Uterus (tissue), 4 donors: ENCODE results near the gene TXNDC11. TPM values are rescaled to one million over a fixed set of nuclear protein-coding genes. Genes with fewer than 3 reads are reported as not detected.
A peak's percentile ranks its signal among the peaks of the same experiment; 100 is the strongest.

Source experiments
- DNase-seq, 2 donors: peaks; one replicate each; pipeline ENCODE4 v3.0.0-alpha.2; 2019 to 2020
- H3K27ac ChIP-seq, 2 donors: fragments of 200-600 bp; sonication (generic); 1 replicate in 1 of 2; 2 replicates in 1 of 2; pipeline ENCODE4 v1.5.1; 2016 to 2018
- H3K27me3 ChIP-seq, 2 donors: fragments of 200-600 bp; sonication (generic); one replicate each; pipeline ENCODE4 v1.5.1; 2018 to 2019; ENCODE audit warnings: control low read depth in 1 of 2
- H3K36me3 ChIP-seq, 2 donors: fragments of 200-600 bp; sonication (generic); one replicate each; pipeline ENCODE4 v1.5.1; 2019; ENCODE audit warnings: control low read depth in 1 of 2
- H3K4me1 ChIP-seq, 2 donors: fragments of 200-600 bp; sonication (generic); one replicate each; pipeline ENCODE4 v1.5.1; 2018 to 2019; ENCODE audit warnings: control low read depth in 1 of 2
- H3K4me3 ChIP-seq, 2 donors: fragments of 200-600 bp; sonication (generic); 1 replicate in 1 of 2; 2 replicates in 1 of 2; pipeline ENCODE4 v1.5.1; 2018 to 2019; ENCODE audit warnings: mild to moderate bottlenecking in 1 of 2
- H3K9me3 ChIP-seq, 2 donors: fragments of 200-600 bp; sonication (generic); one replicate each; pipeline ENCODE4 v1.5.1; 2019; ENCODE audit warnings: control low read depth in 1 of 2
- CTCF ChIP-seq, 4 experiments: fragments of 200-600 bp in 2 of 4; fragments of 450-650 bp in 2 of 4; sonication (generic) in 2 of 4; IDR thresholded peaks; one replicate each; pipeline ENCODE4 v1.5.1; 2016 to 2019; ENCODE audit warnings: antibody characterized with exemption in 4 of 4, mild to moderate bottlenecking in 2 of 4, moderate library complexity in 1 of 4
- POLR2A ChIP-seq, 2 donors: fragments of 450-650 bp; IDR thresholded peaks; one replicate each; pipeline ENCODE4 v1.6.1; 2016; ENCODE audit warnings: antibody characterized with exemption in 2 of 2, mild to moderate bottlenecking in 1 of 2, moderate library complexity in 1 of 2
- intact Hi-C: fragments of 100-400 bp; cut with DNase I; formaldehyde crosslinking; loops from one replicate; pipeline ENCODE4 v1.15.1; 2023; ENCODE audit warnings: low total_unique reads
- total RNA-seq, 4 donors: library from RNA; depleted of rRNA in 3 of 4; stranded (reverse); fragments of >200 nt in 3 of 4; gene quantifications; one replicate each; pipeline versions ENCODE4 v1.1.0 to v1.2.4, GENCODE V29; 2014 to 2023
- donor health status: DM: yes; HTN: yes; CAD: no.

Gene TXNDC11
- total RNA-seq, 4 donors from 2014 or later = 6.1 to 52.0 (median 40.0) TPM

DNA sequence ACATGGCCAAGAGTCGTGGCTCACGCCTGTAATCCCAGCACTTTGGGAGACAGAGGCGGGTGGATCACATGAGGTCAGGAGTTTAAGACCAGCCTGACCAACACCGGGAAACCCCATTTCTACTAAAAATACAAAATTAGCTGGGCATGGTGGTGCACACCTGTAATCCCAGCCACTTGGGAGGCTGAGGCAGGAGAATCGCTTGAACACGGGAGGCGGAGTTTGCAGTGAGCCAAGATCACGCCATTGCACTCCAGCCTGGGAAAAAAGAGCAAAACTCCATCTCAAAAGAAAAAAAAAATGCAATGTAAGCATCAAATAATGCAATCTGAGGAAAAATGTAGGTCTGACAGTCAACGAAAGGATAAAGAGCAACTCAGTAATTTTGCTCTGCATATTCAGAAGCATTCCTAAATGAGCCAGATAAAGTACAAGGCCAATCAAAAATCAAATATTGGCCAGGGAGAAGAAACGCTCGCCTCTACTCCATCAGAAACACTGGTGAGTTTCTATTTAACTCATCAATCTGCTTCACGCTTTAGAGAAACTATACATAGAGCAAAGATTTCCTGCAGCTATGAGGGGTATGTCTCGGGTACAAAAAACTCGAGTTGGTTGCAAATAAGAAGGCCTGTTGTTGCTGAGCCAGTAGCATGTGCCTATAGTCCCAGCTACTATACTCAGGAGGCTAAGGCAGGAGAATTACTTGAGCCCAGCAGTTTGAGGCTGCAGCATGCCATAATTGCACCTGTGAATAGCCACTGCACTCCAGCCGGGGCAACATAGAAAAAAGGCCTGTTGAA is 3.7 kb downstream of the TXNDC11 start:
- intact Hi-C loops = no loop called here
- H3K27ac ChIP-seq = no peak overlapping the region

GRCh38 chr16:11737713-11738112 is 4.9 kb downstream of the TXNDC11 start:
- no peak for DNase-seq
- intact Hi-C loops = no loop called here
- Histone ChIP-seq H3K9me3 (no peaks in the 10 kb centered on the region), H3K4me3 (no peak overlapping the region), H3K27me3 (no peaks in the 10 kb centered on the region), H3K36me3 (no peaks in the 10 kb centered on the region), H3K4me1 (peaks cover 4 to 8% of the 10 kb centered on the region in 2 donors), H3K27ac (no peak overlapping the region)
- no peak for TF ChIP-seq POLR2A (IDR thresholded peaks at IDR 0.05)
- no peak for TF ChIP-seq CTCF (IDR thresholded peaks at IDR 0.05)

More for the DNA sequence above, 3.7 kb downstream of the TXNDC11 start:
- Histone ChIP-seq H3K36me3 (no peaks in the 10 kb centered on the region), H3K4me3 (no peak overlapping the region), H3K9me3 (no peaks in the 10 kb centered on the region), H3K4me1 (peaks cover 4 to 8% of the 10 kb centered on the region in 2 donors), H3K27me3 (no peaks in the 10 kb centered on the region)
- no peak for TF ChIP-seq CTCF (IDR thresholded peaks at IDR 0.05)
- TF ChIP-seq POLR2A (IDR thresholded peaks at IDR 0.05) = no peak
- DNase-seq = no peak

GRCh38 chr16:11736903-11737302 is 5.8 kb downstream of the TXNDC11 start:
- Histone ChIP-seq H3K27ac (no peak overlapping the region), H3K4me3 (no peak overlapping the region), H3K36me3 (no peaks in the 10 kb centered on the region), H3K27me3 (no peaks in the 10 kb centered on the region), H3K9me3 (no peaks in the 10 kb centered on the region), H3K4me1 (peaks cover 4 to 8% of the 10 kb centered on the region in 2 donors)
- no peak for DNase-seq
- TF ChIP-seq POLR2A (IDR thresholded peaks at IDR 0.05) = no peak
- TF ChIP-seq CTCF (IDR thresholded peaks at IDR 0.05) = no peak
- intact Hi-C loops = no loop called here

DNA sequence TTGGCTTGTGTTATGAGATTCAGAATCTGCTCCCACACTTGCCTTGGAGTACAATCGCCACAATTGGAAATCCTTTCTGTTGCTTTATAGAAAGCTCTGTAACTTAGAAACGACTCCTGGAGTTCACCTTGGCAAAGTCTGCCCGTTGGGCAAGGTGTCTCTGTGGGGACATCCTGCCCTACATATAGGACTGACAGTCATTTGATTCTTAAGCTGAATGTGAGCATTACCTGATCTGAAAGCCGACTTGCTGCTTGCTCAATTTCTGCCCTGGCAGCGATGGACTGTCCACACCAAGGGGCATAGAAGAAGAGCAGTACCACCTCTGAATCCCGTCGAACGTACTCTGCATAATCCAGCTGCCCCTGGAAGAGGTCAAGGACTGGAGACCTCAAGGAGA is 6.9 kb downstream of the TXNDC11 start:
- TF ChIP-seq POLR2A (IDR thresholded peaks at IDR 0.05) (no peak), CTCF (IDR thresholded peaks at IDR 0.05) (no peak)
- no peak overlapping the region for H3K4me3 ChIP-seq
- H3K9me3 ChIP-seq = no peaks in the 10 kb centered on the region
- H3K27me3 ChIP-seq = no peaks in the 10 kb centered on the region
- no peaks in the 10 kb centered on the region for H3K36me3 ChIP-seq
- DNase-seq = no peak
- peaks cover 4 to 8% of the 10 kb centered on the region in 2 donors for H3K4me1 ChIP-seq
- intact Hi-C loops = no loop called here
- H3K27ac ChIP-seq = no peak overlapping the region

- H3K27ac ChIP-seq = peak overlapping the region; percentile 1 to 77
- DNase-seq = no peak
- H3K36me3 ChIP-seq = no peaks in the 10 kb centered on the region
- peaks cover 0 to 4% of the 10 kb centered on the region in 2 donors for H3K4me1 ChIP-seq
- intact Hi-C loops = no loop called here
- H3K9me3 ChIP-seq = no peaks in the 10 kb centered on the region
- no peak overlapping the region for H3K4me3 ChIP-seq
- TF ChIP-seq POLR2A (IDR thresholded peaks at IDR 0.05) = no peak
- TF ChIP-seq CTCF (IDR thresholded peaks at IDR 0.05) = no peak
- H3K27me3 ChIP-seq = no peaks in the 10 kb centered on the region
These were observed 8.0 kb downstream of the TXNDC11 start for GRCh38 chr16:11734653-11735043.
